Karpas-422 (cell line): ENCODE results near the gene EPHA1. TPM values are rescaled to one million over a fixed set of nuclear protein-coding genes. Genes with fewer than 3 reads are reported as not detected.

Experiments used
- DNase-seq: peaks from one replicate; pipeline ENCODE4 v3.0.0-alpha.2; 2015
- H2AFZ ChIP-seq: fragments of 200-600 bp; sonication (generic); 2 replicates; pipeline ENCODE4 v1.6.1; 2014; ENCODE audit warnings: antibody characterized with exemption, low read length, mixed read lengths
- H3K27ac ChIP-seq: fragments of 200-600 bp; sonication (generic); 2 replicates; pipeline ENCODE4 v1.5.1; 2014; ENCODE audit warnings: mild to moderate bottlenecking, low read length, moderate library complexity
- H3K27me3 ChIP-seq: fragments of 200-600 bp; sonication (generic); 2 replicates; pipeline ENCODE4 v1.6.1; 2014; ENCODE audit warnings: low read length, mixed read lengths
- H3K36me3 ChIP-seq: fragments of 200-600 bp; sonication (generic); 2 replicates; pipeline ENCODE4 v1.6.1; 2014; ENCODE audit warnings: low read length, mixed read lengths; ENCODE audit not compliant: insufficient read depth
- H3K4me1 ChIP-seq: fragments of 200-600 bp; sonication (generic); 2 replicates; pipeline ENCODE4 v1.6.1; 2014; ENCODE audit warnings: mild to moderate bottlenecking, low read length, mixed read lengths
- H3K4me2 ChIP-seq: fragments of 200-600 bp; sonication (generic); 2 replicates; pipeline ENCODE4 v1.6.1; 2014; ENCODE audit warnings: low read length, low read depth, mild to moderate bottlenecking; ENCODE audit not compliant: poor library complexity, severe bottlenecking
- H3K4me3 ChIP-seq: fragments of 200-600 bp; sonication (generic); 2 replicates; pipeline ENCODE4 v1.5.1; 2014; ENCODE audit warnings: mild to moderate bottlenecking, antibody characterized with exemption, low read length, mixed read lengths
- H3K79me2 ChIP-seq: fragments of 200-600 bp; sonication (generic); 2 replicates; pipeline ENCODE4 v1.6.1; 2014; ENCODE audit warnings: mild to moderate bottlenecking, low read length, mixed read lengths
- H3K9ac ChIP-seq: fragments of 200-600 bp; sonication (generic); 2 replicates; pipeline ENCODE4 v1.6.0; 2014; ENCODE audit warnings: low read length
- H3K9me2 ChIP-seq: fragments of 200-600 bp; sonication (generic), shearing (Covaris generic); replicated peaks from 2 replicates; pipeline ENCODE4 v1.6.0; 2014; ENCODE audit warnings: mild to moderate bottlenecking, low read length, moderate library complexity; ENCODE audit not compliant: insufficient read depth
- H3K9me3 ChIP-seq: fragments of 300-700, 200-600 bp; sonication (generic); 2 replicates; pipeline ENCODE4 v1.6.1; 2014; ENCODE audit warnings: low read length, mixed read lengths
- H4K20me1 ChIP-seq: fragments of 200-600 bp; sonication (generic); 2 replicates; pipeline ENCODE4 v1.6.1; 2014; ENCODE audit warnings: mild to moderate bottlenecking, antibody characterized with exemption, low read length, low read depth; ENCODE audit not compliant: insufficient read depth
- total RNA-seq: library from RNA; depleted of rRNA; stranded (reverse); fragments of >200 nt; shearing (Covaris generic); gene quantifications from 2 replicates; pipeline ENCODE4 v1.2.3, GENCODE V29; 2014; ENCODE audit warnings: low replicate concordance

Gene EPHA1
- total RNA-seq, 1 experiment from 2014 or later, result not detected

DNA sequence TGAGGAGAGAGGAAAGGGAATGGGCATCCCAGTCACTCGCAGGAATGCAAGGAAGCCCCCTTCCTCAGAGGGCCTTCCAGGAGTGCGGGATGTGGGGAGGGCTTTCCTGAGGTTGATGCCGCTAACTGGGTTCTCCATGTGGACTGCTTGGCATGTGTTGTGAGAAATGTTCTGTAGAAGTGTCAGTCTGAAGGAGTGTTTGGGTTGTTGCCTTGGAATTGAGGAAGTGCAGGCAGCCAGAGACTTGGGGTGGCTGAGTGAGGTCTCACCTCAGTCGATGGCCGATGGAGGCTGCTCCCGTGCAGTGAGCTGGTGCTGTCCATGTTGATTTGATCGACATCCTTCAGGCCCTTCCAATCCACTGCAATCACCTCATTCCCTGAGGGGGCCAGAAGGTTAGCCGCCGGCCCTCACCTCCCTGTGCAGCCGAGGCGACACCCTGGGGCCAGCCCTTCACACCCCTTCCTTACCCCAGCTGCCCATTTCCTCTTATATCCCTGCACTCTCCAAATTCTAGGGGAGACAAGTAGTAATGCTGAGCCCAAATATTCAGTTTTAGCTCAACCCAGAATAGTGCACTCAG, 48.8 kb downstream of the EPHA1 start:
- H3K9ac ChIP-seq, result no peak overlapping the region
- no peak overlapping the region for H3K27ac ChIP-seq
- no peaks in the 10 kb centered on the region for H3K27me3 ChIP-seq
- no peaks in the 10 kb centered on the region for H3K4me1 ChIP-seq
- no peak overlapping the region for H2AFZ ChIP-seq
- no peak overlapping the region for H3K4me2 ChIP-seq
- H3K79me2 ChIP-seq, result no peaks in the 10 kb centered on the region
- H3K9me3 ChIP-seq, result no peaks in the 10 kb centered on the region
- H3K9me2 ChIP-seq, result no peaks in the 10 kb centered on the region
- no peaks in the 10 kb centered on the region for H3K36me3 ChIP-seq
- H3K4me3 ChIP-seq, result no peak overlapping the region
- DNase-seq, result no peak
- H4K20me1 ChIP-seq, result no peaks in the 10 kb centered on the region

DNA sequence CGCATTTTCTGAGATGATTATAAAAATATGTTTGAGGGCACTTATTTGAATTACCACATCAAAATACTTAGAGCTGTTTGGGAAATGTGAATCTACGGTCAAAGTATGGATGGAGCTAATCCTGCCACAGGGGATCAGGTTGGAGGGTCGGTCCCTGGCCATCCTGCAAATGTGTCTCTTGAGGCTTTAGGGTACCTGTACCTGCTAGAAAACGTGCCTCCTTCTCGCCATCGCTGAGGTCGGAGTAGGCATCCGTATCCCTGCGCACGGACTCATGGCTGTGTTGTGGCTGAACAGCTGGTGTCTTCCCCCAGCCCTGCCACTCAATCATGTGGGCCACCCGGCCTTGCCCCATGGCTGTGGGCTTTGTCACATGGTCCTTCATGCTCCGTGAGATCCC, 50.0 kb downstream of the EPHA1 start:
- Histone ChIP-seq H2AFZ (no peak overlapping the region), H3K36me3 (no peaks in the 10 kb centered on the region), H3K4me3 (no peak overlapping the region), H3K9me2 (no peaks in the 10 kb centered on the region), H4K20me1 (no peaks in the 10 kb centered on the region), H3K79me2 (no peaks in the 10 kb centered on the region), H3K9ac (no peak overlapping the region), H3K9me3 (no peaks in the 10 kb centered on the region), H3K27me3 (no peaks in the 10 kb centered on the region), H3K4me1 (no peaks in the 10 kb centered on the region), H3K27ac (no peak overlapping the region), H3K4me2 (no peak overlapping the region)
- no peak for DNase-seq

DNA sequence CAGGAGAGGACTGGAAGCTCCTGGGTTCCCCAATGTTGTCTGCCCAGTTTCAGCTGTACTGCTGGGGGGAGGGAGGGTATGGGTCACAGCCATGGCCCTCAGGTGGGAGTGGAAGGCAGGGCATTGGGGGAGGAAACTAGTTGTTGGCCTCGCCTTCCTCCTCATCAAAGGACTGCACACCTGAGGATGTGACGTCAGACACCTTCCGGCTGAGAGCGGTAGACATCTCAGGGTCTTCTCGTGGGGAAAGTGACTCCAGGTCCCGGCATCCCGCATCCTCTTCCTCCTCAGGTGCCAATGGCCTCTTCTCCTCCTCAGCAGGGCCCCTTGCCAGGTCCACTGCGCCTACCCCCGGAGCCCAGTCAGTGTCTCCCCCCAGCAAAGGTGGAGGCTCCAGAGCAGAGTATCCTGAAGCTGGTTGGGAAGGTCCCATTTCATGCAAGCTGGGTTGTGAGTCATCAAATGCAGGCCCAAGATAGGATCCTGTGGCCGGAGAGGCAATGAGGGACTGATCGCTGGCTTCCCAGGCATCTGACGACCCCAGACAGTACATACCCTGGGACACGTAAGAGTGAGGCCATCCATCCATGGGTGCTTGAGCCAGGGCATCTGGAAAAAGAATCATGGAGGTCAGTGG, 52.1 kb downstream of the EPHA1 start:
- Histone ChIP-seq H3K27ac (no peak overlapping the region), H3K36me3 (no peaks in the 10 kb centered on the region), H3K9me3 (no peaks in the 10 kb centered on the region), H3K4me3 (no peak overlapping the region), H4K20me1 (no peaks in the 10 kb centered on the region), H3K4me1 (no peaks in the 10 kb centered on the region), H2AFZ (no peak overlapping the region), H3K27me3 (no peaks in the 10 kb centered on the region), H3K9ac (no peak overlapping the region), H3K9me2 (no peaks in the 10 kb centered on the region), H3K4me2 (no peak overlapping the region), H3K79me2 (no peaks in the 10 kb centered on the region)
- DNase-seq, result no peak

DNA sequence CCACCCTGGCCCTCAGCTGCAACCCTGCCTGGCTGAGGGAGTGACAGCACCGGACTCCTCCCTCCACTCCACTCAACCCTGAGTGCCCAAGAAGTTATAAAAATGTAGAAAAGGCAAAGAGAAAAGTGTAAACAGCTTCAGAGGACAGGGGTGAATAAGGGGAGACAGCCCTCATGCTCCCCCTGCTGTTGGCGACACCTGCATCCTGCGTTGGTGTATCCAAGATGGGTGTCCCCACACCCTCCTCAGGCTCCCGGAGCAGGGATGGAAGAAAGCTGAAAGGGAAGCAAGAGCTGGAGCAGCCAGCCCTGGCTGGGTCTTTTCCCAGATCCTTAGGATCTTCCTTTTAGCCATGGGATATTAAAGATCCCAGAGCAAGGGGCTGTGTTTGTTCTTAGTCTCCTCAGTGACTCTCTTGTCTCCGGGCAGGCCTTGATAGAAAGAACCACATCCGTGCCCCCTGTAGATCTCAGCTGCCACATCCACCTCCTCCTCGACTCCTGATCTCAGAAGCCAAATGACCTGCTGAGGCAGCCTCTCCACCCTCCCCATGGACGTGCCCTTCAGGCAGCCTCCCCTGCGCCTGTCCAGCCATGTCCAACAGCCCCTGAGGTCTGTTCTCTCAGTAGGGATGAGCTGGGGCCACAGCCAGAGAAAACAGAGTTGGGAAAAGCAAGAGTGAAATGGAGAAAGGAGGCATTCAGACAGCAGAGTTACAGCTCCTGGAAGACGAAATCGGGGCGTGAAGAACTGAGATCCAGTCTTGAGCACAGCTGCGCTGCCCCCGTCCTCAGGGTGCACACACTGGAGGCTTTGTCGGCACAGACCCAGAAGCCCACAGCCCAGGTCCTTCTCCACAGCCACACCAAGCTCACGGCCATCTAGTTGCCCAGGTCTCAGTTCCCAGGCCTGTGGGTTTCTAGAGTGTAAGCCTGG, 52.9 kb downstream of the EPHA1 start:
- Histone ChIP-seq H3K36me3 (no peaks in the 10 kb centered on the region), H3K4me2 (no peak overlapping the region), H4K20me1 (no peaks in the 10 kb centered on the region), H3K9me2 (no peaks in the 10 kb centered on the region), H3K9ac (no peak overlapping the region), H3K27ac (no peak overlapping the region), H2AFZ (no peak overlapping the region), H3K4me1 (no peaks in the 10 kb centered on the region), H3K79me2 (no peaks in the 10 kb centered on the region), H3K4me3 (no peak overlapping the region), H3K9me3 (no peaks in the 10 kb centered on the region), H3K27me3 (no peaks in the 10 kb centered on the region)
- peak; percentile 48 for DNase-seq

DNA sequence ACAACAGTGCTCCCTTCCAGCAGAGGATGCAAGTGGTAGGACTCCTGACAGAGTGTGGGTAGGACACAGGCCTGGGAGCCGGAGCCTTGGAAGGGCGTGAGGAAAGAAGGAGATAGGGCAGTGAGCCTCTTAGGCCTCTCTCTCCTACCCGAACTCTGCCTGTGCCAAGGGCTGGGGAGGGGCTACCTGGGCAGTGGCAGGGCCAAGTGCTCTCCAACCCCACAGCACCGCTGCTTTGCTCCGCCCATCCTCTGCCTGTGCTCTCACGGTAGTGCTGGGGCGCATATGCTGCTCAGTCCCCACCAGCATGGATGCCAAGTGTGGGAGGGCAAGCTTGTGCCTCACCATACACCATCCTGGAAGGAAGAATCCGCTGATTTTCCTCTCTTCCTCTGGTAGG, 53.7 kb downstream of the EPHA1 start:
- Histone ChIP-seq H3K27ac (no peak overlapping the region), H3K36me3 (no peaks in the 10 kb centered on the region), H3K9ac (no peak overlapping the region), H3K27me3 (no peaks in the 10 kb centered on the region), H3K4me3 (no peak overlapping the region), H3K9me2 (no peaks in the 10 kb centered on the region), H3K79me2 (no peaks in the 10 kb centered on the region), H3K4me2 (no peak overlapping the region), H2AFZ (no peak overlapping the region), H3K4me1 (no peaks in the 10 kb centered on the region), H3K9me3 (no peaks in the 10 kb centered on the region), H4K20me1 (no peaks in the 10 kb centered on the region)
- no peak for DNase-seq

DNA sequence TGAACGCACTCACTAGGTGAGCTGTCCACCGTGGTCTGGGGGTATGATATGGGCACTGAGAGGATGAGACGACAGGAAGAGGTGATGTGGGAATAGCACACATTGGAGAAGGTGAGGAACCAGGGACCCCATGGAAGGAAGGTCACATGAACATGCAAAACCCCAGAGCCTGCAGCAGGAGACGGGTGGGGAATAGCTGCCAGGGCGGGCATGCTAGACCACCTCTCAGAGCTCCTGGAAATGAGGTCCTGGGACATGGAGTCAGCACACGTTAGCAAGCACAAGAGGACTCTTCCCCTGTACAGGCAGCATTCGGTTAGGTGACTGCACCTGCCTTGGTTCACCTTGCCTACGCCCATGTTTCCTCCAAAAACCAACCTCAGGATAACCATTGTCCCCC, 54.3 kb downstream of the EPHA1 start:
- Histone ChIP-seq H3K27ac (no peak overlapping the region), H3K27me3 (no peaks in the 10 kb centered on the region)
- no peak for DNase-seq

DNA sequence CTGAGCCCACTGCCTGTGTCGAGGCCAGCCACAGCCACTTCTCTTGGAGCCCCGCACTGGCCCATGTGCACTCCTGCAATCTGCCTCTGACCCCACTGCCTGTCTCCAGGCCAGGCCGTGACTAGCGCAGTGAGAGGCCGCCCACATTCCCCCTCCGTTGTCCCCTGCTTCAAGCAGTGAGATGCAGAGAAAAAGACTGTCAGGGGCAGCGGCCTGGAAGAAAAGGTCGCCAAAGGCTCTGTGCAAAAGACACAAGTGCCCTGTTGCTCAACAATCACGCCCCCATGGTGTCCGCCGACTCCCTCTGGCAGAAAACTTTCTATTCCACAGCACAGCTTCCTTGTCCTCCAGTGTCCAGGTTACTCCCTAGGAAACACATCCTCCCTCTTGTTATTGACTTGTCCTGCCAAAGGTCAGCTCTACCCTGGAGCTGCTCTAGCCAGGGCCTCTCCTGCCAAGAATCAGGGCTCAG, 56.1 kb downstream of the EPHA1 start:
- DNase-seq, result no peak
- Histone ChIP-seq H3K9me3 (no peaks in the 10 kb centered on the region), H3K36me3 (no peaks in the 10 kb centered on the region), H3K27ac (no peak overlapping the region), H3K4me2 (no peak overlapping the region), H3K79me2 (no peaks in the 10 kb centered on the region), H3K4me3 (no peak overlapping the region), H3K9me2 (no peaks in the 10 kb centered on the region), H3K4me1 (no peaks in the 10 kb centered on the region), H3K27me3 (no peaks in the 10 kb centered on the region), H2AFZ (no peak overlapping the region), H3K9ac (no peak overlapping the region), H4K20me1 (no peaks in the 10 kb centered on the region)

More for the DNA sequence above, 54.3 kb downstream of the EPHA1 start:
- Histone ChIP-seq H4K20me1 (no peaks in the 10 kb centered on the region), H3K4me3 (no peak overlapping the region), H3K79me2 (no peaks in the 10 kb centered on the region), H3K9ac (no peak overlapping the region), H3K9me2 (no peaks in the 10 kb centered on the region), H3K36me3 (no peaks in the 10 kb centered on the region), H3K4me1 (no peaks in the 10 kb centered on the region), H3K4me2 (no peak overlapping the region), H2AFZ (no peak overlapping the region), H3K9me3 (no peaks in the 10 kb centered on the region)

DNA sequence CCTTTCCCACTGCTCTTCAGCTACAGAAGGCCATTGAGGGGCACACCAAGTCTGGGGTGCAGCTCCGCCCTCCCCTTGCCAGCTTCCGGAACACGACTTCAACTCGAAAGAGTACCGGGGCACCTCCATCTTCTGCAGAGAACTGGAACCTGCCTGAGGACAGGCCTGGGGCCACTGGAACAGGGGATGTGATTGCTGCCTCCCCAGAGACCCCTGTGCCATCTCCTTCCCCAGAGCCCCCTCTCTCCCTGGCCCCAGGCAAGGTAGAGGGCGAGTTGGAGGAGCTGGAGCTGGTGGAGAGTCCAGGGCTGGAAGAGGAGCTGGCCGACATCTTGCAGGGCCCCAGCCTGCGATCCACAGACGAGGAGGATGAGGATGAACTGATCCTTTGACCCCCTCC, 57.1 kb downstream of the EPHA1 start:
- Histone ChIP-seq H3K79me2 (no peaks in the 10 kb centered on the region), H3K9me2 (no peaks in the 10 kb centered on the region), H3K9me3 (no peaks in the 10 kb centered on the region), H2AFZ (no peak overlapping the region), H3K4me2 (no peak overlapping the region), H4K20me1 (no peaks in the 10 kb centered on the region), H3K27me3 (no peaks in the 10 kb centered on the region), H3K27ac (no peak overlapping the region), H3K36me3 (no peaks in the 10 kb centered on the region), H3K4me1 (no peaks in the 10 kb centered on the region), H3K9ac (no peak overlapping the region), H3K4me3 (no peak overlapping the region)
- no peak for DNase-seq
